ENCODE data around the gene USP40.

DNA sequence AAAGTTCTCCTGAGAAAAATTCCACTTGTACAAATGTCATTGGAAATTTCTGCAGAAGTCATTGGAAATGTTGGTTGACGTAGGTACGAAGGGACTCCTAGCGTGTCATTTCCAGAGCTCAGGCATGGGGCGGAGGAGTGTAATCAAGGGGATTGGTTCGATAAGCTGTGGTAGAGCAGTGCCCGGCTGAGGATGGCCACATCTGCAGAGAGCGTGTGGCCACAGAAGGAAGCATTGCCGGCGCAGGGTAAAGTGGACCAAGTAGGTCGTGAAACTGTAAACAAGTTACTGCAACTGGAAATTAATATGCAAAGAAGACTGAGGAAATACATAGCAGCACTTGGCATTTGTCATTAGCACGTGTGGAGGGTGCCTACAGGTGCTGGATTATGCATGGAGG lies 110.5 kb downstream of the USP40 start:
- TF ChIP-seq, protein P1, sequence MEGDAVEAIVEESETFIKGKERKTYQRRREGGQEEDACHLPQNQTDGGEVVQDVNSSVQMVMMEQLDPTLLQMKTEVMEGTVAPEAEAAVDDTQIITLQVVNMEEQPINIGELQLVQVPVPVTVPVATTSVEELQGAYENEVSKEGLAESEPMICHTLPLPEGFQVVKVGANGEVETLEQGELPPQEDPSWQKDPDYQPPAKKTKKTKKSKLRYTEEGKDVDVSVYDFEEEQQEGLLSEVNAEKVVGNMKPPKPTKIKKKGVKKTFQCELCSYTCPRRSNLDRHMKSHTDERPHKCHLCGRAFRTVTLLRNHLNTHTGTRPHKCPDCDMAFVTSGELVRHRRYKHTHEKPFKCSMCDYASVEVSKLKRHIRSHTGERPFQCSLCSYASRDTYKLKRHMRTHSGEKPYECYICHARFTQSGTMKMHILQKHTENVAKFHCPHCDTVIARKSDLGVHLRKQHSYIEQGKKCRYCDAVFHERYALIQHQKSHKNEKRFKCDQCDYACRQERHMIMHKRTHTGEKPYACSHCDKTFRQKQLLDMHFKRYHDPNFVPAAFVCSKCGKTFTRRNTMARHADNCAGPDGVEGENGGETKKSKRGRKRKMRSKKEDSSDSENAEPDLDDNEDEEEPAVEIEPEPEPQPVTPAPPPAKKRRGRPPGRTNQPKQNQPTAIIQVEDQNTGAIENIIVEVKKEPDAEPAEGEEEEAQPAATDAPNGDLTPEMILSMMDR (optimal IDR thresholded peaks at IDR 0.05 in 1 of 3, IDR thresholded peaks at IDR 0.05 in 1 of 3, conservative IDR thresholded peaks at IDR 0.05 in 1 of 3; ENCODE audit: extremely low read depth in 1 of 3, insufficient read depth in 2 of 3, low read length in 3 of 3), result no peak
- no peak for TF ChIP-seq EZH2 (IDR thresholded peaks at IDR 0.05; ENCODE audit: low read length)

All from keratinocyte (primary cell).